ENCODE results near the gene OMA1. TPM values are rescaled to one million over a fixed set of nuclear protein-coding genes. Genes with fewer than 3 reads are reported as not detected.

The OMA1 gene
- total RNA-seq, 1 donor from 2014 or later = 33.4 TPM

DNA sequence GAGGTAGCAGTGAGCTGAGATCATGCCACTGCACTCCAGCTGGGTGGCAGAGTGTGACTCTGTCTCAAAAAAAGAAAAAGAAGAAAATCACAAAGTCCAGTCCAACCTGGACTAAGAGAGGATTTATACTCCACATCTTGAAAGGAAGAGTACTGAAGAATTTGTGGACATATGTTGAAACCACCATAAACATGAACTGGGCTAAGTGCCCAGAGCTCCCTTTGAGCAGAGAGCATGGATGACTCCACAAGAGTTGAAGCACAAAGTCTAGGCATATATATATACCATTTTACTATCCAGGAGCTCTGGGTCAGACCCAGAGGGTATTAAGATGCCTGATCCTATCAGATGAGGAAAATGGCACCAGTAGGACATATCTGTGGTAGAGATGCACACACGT, 86.6 kb downstream of the OMA1 start:
- TF ChIP-seq CTCF (IDR thresholded peaks at IDR 0.05) = no peak
- H3K27me3 ChIP-seq (ENCODE audit: low read depth) = no peaks in the 10 kb centered on the region
- no peaks in the 10 kb centered on the region for H3K4me1 ChIP-seq
- no peaks in the 10 kb centered on the region for H3K36me3 ChIP-seq
- no peaks in the 10 kb centered on the region for H3K9me3 ChIP-seq
- intact Hi-C loops (cut with DNase I) = no loop called here
- no peak overlapping the region for H3K4me3 ChIP-seq
- no peak overlapping the region for H3K27ac ChIP-seq
- ATAC-seq = no peak
- no peak for DNase-seq

GRCh38 chr1:58457023-58457635, 89.4 kb downstream of the OMA1 start:
- Histone ChIP-seq H3K4me3 (no peak overlapping the region), H3K9me3 (no peaks in the 10 kb centered on the region), H3K36me3 (no peaks in the 10 kb centered on the region), H3K27ac (no peak overlapping the region), H3K4me1 (no peaks in the 10 kb centered on the region), H3K27me3 (ENCODE audit: low read depth) (no peaks in the 10 kb centered on the region)
- TF ChIP-seq CTCF (IDR thresholded peaks at IDR 0.05) = no peak
- ATAC-seq (no peak), DNase-seq (no peak)
- intact Hi-C loops (cut with DNase I) = no loop called here

DNA sequence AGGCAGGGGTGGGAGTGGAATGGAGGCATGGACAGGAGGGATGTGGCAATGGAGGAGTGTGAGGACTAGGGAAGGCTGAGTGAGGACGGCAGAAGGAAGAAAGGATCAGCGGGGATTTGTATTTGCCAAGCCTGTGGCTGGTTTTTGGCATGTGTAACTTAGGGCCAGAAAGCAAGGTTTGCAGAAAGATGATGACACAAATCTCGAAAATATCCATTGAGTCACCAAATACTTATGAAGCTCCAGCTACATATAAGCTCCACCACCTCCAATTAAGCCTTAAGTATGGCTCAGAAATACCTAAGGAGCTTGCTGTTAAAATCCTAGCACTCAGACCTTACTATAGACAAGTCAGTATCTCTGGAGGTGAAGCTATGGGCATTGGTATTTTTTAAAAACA, 90.1 kb downstream of the OMA1 start:
- no peaks in the 10 kb centered on the region for H3K36me3 ChIP-seq
- no peaks in the 10 kb centered on the region for H3K4me1 ChIP-seq
- no peaks in the 10 kb centered on the region for H3K9me3 ChIP-seq
- no peak for ATAC-seq
- H3K4me3 ChIP-seq = no peak overlapping the region
- intact Hi-C loops (cut with DNase I) = no loop called here
- no peaks in the 10 kb centered on the region for H3K27me3 ChIP-seq (ENCODE audit: low read depth)
- no peak for DNase-seq
- TF ChIP-seq CTCF (IDR thresholded peaks at IDR 0.05) = no peak
- no peak overlapping the region for H3K27ac ChIP-seq

DNA sequence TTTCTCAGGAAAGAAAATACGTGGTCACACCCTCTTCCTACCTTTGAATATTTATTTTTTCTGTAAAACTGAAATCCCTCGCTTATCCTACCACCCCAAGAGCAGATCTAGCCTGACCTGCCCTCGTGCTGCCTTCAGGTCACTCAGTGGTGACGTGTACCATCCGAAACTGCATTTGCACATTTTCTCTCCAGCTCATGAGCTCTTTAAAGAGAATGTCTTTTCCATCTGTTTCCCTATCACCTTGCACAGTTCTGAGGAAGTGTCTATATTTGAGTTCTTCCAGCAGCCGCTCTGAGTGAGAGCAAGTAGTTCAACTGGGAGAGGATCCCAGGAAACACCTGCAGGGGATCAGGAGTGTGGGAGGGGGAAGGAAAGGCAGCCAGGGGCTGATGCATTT, 91.7 kb downstream of the OMA1 start:
- Histone ChIP-seq H3K36me3 (no peaks in the 10 kb centered on the region), H3K4me3 (no peak overlapping the region), H3K9me3 (no peaks in the 10 kb centered on the region), H3K27me3 (ENCODE audit: low read depth) (no peaks in the 10 kb centered on the region), H3K4me1 (no peaks in the 10 kb centered on the region), H3K27ac (no peak overlapping the region)
- no peak for DNase-seq
- no peak for TF ChIP-seq CTCF (IDR thresholded peaks at IDR 0.05)
- intact Hi-C loops (cut with DNase I) = no loop called here
- ATAC-seq = no peak

- Histone ChIP-seq H3K27me3 (ENCODE audit: low read depth) (no peaks in the 10 kb centered on the region), H3K4me3 (no peak overlapping the region), H3K36me3 (no peaks in the 10 kb centered on the region), H3K9me3 (no peaks in the 10 kb centered on the region), H3K27ac (no peak overlapping the region), H3K4me1 (no peaks in the 10 kb centered on the region)
- no peak for DNase-seq
- no peak for ATAC-seq
- intact Hi-C loops (cut with DNase I) = no loop called here
- no peak for TF ChIP-seq CTCF (IDR thresholded peaks at IDR 0.05)
Measured at GRCh38 chr1:58454385-58454784, 92.1 kb downstream of the OMA1 start.

Data from lower lobe of right lung (tissue), 2 donors.